Measurements from ENCODE around the gene AKAP6. TPM values are rescaled to one million over a fixed set of nuclear protein-coding genes. Genes with fewer than 3 reads are reported as not detected.

Gene AKAP6
- total and polyA plus RNA-seq, 2 experiments from 2014 or later: 0.38 to 0.42 TPM

DNA sequence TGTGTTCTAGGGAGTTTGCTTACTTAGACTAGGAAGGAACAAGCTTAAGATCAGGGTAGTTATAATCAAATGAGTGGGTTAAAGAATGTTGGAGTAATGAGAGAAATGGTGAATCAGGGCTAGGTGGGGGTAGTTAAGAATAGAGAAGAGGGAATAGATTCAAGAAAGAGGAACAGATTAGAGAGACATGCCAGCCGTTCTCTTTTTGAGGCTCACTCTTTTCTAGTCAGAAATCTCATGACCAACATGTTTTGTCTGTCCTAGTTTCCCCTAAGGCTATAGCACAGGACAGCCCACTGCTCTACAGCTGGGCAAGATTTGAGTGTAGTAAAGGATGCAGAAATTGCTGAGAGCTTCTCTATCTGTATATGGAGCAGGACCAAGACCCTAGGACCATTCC is 258.4 kb downstream of the AKAP6 start (continued):
- TF ChIP-seq, protein P1, sequence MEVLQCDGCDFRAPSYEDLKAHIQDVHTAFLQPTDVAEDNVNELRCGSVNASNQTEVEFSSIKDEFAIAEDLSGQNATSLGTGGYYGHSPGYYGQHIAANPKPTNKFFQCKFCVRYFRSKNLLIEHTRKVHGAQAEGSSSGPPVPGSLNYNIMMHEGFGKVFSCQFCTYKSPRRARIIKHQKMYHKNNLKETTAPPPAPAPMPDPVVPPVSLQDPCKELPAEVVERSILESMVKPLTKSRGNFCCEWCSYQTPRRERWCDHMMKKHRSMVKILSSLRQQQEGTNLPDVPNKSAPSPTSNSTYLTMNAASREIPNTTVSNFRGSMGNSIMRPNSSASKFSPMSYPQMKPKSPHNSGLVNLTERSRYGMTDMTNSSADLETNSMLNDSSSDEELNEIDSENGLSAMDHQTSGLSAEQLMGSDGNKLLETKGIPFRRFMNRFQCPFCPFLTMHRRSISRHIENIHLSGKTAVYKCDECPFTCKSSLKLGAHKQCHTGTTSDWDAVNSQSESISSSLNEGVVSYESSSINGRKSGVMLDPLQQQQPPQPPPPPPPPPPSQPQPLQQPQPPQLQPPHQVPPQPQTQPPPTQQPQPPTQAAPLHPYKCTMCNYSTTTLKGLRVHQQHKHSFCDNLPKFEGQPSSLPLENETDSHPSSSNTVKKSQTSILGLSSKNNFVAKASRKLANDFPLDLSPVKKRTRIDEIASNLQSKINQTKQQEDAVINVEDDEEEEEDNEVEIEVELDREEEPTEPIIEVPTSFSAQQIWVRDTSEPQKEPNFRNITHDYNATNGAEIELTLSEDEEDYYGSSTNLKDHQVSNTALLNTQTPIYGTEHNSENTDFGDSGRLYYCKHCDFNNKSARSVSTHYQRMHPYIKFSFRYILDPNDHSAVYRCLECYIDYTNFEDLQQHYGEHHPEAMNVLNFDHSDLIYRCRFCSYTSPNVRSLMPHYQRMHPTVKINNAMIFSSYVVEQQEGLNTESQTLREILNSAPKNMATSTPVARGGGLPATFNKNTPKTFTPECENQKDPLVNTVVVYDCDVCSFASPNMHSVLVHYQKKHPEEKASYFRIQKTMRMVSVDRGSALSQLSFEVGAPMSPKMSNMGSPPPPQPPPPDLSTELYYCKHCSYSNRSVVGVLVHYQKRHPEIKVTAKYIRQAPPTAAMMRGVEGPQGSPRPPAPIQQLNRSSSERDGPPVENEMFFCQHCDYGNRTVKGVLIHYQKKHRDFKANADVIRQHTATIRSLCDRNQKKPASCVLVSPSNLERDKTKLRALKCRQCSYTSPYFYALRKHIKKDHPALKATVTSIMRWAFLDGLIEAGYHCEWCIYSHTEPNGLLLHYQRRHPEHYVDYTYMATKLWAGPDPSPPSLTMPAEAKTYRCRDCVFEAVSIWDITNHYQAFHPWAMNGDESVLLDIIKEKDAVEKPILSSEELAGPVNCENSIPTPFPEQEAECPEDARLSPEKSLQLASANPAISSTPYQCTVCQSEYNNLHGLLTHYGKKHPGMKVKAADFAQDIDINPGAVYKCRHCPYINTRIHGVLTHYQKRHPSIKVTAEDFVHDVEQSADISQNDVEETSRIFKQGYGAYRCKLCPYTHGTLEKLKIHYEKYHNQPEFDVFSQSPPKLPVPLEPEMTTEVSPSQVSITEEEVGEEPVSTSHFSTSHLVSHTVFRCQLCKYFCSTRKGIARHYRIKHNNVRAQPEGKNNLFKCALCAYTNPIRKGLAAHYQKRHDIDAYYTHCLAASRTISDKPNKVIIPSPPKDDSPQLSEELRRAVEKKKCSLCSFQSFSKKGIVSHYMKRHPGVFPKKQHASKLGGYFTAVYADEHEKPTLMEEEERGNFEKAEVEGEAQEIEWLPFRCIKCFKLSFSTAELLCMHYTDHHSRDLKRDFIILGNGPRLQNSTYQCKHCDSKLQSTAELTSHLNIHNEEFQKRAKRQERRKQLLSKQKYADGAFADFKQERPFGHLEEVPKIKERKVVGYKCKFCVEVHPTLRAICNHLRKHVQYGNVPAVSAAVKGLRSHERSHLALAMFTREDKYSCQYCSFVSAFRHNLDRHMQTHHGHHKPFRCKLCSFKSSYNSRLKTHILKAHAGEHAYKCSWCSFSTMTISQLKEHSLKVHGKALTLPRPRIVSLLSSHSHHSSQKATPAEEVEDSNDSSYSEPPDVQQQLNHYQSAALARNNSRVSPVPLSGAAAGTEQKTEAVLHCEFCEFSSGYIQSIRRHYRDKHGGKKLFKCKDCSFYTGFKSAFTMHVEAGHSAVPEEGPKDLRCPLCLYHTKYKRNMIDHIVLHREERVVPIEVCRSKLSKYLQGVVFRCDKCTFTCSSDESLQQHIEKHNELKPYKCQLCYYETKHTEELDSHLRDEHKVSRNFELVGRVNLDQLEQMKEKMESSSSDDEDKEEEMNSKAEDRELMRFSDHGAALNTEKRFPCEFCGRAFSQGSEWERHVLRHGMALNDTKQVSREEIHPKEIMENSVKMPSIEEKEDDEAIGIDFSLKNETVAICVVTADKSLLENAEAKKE (CRISPR knock-in tag; IDR thresholded peaks at IDR 0.05): no peak

- no peaks in the 10 kb centered on the region for H3K27me3 ChIP-seq (ENCODE audit: insufficient read depth)
Observed at GRCh38 chr14:32588448-32589320, 259.6 kb downstream of the AKAP6 start.

More at GRCh38 chr14:32588448-32589320, 259.6 kb downstream of the AKAP6 start:
- ATAC-seq: peak; percentile 48; the same call in 2 of the 3 replicates
- DNase-seq (ENCODE audit: low spot score): peak; percentile 74
- H4K20me1 ChIP-seq (replicated peaks; ENCODE audit: insufficient read depth): no peaks in the 10 kb centered on the region; the same call in 1 of the 2 replicates
- no peak for TF ChIP-seq NANOG (IDR thresholded peaks at IDR 0.05; ENCODE audit: borderline replicate concordance)
- TF ChIP-seq, protein P2, sequence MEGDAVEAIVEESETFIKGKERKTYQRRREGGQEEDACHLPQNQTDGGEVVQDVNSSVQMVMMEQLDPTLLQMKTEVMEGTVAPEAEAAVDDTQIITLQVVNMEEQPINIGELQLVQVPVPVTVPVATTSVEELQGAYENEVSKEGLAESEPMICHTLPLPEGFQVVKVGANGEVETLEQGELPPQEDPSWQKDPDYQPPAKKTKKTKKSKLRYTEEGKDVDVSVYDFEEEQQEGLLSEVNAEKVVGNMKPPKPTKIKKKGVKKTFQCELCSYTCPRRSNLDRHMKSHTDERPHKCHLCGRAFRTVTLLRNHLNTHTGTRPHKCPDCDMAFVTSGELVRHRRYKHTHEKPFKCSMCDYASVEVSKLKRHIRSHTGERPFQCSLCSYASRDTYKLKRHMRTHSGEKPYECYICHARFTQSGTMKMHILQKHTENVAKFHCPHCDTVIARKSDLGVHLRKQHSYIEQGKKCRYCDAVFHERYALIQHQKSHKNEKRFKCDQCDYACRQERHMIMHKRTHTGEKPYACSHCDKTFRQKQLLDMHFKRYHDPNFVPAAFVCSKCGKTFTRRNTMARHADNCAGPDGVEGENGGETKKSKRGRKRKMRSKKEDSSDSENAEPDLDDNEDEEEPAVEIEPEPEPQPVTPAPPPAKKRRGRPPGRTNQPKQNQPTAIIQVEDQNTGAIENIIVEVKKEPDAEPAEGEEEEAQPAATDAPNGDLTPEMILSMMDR (conservative IDR thresholded peaks at IDR 0.05; ENCODE audit: low read depth in 2 of 2): peak; percentile 87 to 92
- no peak overlapping the region for H2AFZ ChIP-seq
- Mint-ChIP-seq H3K9me3 (peaks cover 28% of the 10 kb centered on the region), H3K4me3 (no peak overlapping the region), H3K36me3 (ENCODE audit: low read depth) (peaks cover 26% of the 10 kb centered on the region; the same call in 2 of the 3 replicates), H3K27me3 (ENCODE audit: insufficient read depth, low read depth, poor library complexity) (peaks cover 2% of the 10 kb centered on the region), H3K4me1 (no peaks in the 10 kb centered on the region), H3K27ac (no peak overlapping the region)
- no peak overlapping the region for H3K4me3 ChIP-seq
- H3K36me3 ChIP-seq (ENCODE audit: insufficient read depth): 0 out of 2 replicates have a peak, but pooled peaks cover 4% of the 10 kb centered on the region
- no peaks in the 10 kb centered on the region for H3K9me2 ChIP-seq (ENCODE audit: insufficient read depth)
- no peak overlapping the region for H3K4me2 ChIP-seq
- no peaks in the 10 kb centered on the region for H3F3A ChIP-seq (replicated peaks; ENCODE audit: low read depth)
- no peaks in the 10 kb centered on the region for H3K79me2 ChIP-seq (replicated peaks; ENCODE audit: insufficient read depth)
- no peaks in the 10 kb centered on the region for H3K4me1 ChIP-seq (ENCODE audit: insufficient read depth)
- no peak overlapping the region for H3K27ac ChIP-seq (ENCODE audit: low read depth)

Measured in GM23338 (cell line).